PFSK-1 (cell line): ENCODE measurements around the gene IFT88.

Experiments used
- FOXP2 ChIP-seq: optimal IDR thresholded peaks from 2 replicates; pipeline ENCODE3; 2011; ENCODE audit warnings: borderline replicate concordance, control low read depth, inconsistent platforms; ENCODE audit not compliant: insufficient read depth; ENCODE audit errors: extremely low read length, extremely low read depth
- POLR2AphosphoS5 ChIP-seq: IDR thresholded peaks from 2 replicates; pipeline ENCODE4 v1.6.1; 2012; ENCODE audit warnings: low read depth, mild to moderate bottlenecking, control low read depth, low read length, moderate library complexity
- REST ChIP-seq, 2 experiments: IDR thresholded peaks; 2 replicates each; pipeline versions ENCODE4 v1.6.1 to v1.8.0; 2011 to 2012; ENCODE audit warnings: low read depth in 2 of 2, low read length in 2 of 2, control low read depth in 1 of 2, inconsistent platforms in 1 of 2, mild to moderate bottlenecking in 1 of 2, moderate library complexity in 1 of 2; ENCODE audit not compliant: insufficient read depth in 1 of 2
- SIN3A ChIP-seq: IDR thresholded peaks from 2 replicates; pipeline ENCODE4 v1.6.1; 2012; ENCODE audit warnings: mild to moderate bottlenecking, low read length, moderate library complexity, borderline replicate concordance; ENCODE audit not compliant: insufficient read depth
- TAF1 ChIP-seq: IDR thresholded peaks from 2 replicates; pipeline ENCODE4 v1.6.1; 2012; ENCODE audit warnings: low read length, control low read depth, borderline replicate concordance; ENCODE audit not compliant: insufficient read depth

IFT88 gene

GRCh38 chr13:20610006-20610405, 43.0 kb downstream of the IFT88 start:
- TF ChIP-seq TAF1 (no peak), REST (IDR thresholded peaks at IDR 0.05; ENCODE audit: insufficient read depth in 1 of 2, low read depth in 2 of 2, low read length in 2 of 2) (no peak), FOXP2 (no peak), SIN3A (no peak), POLR2AphosphoS5 (no peak)

- no peak for TF ChIP-seq REST (IDR thresholded peaks at IDR 0.05; ENCODE audit: insufficient read depth in 1 of 2, low read depth in 2 of 2, low read length in 2 of 2)
- no peak for TF ChIP-seq TAF1
- TF ChIP-seq SIN3A: no peak
- no peak for TF ChIP-seq FOXP2
- no peak for TF ChIP-seq POLR2AphosphoS5
Observed at GRCh38 chr13:20616059-20616797, 49.3 kb downstream of the IFT88 start.

GRCh38 chr13:20623000-20623399, 56.0 kb downstream of the IFT88 start:
- TF ChIP-seq FOXP2 (no peak), SIN3A (no peak), POLR2AphosphoS5 (no peak), REST (IDR thresholded peaks at IDR 0.05; ENCODE audit: insufficient read depth in 1 of 2, low read depth in 2 of 2, low read length in 2 of 2) (no peak), TAF1 (no peak)

- TF ChIP-seq SIN3A (no peak), FOXP2 (no peak), REST (IDR thresholded peaks at IDR 0.05; ENCODE audit: insufficient read depth in 1 of 2, low read depth in 2 of 2, low read length in 2 of 2) (no peak), POLR2AphosphoS5 (no peak), TAF1 (no peak)
Observed at GRCh38 chr13:20624213-20624612, 57.3 kb downstream of the IFT88 start.

GRCh38 chr13:20633802-20634201, 66.8 kb downstream of the IFT88 start:
- TF ChIP-seq TAF1 (no peak), REST (IDR thresholded peaks at IDR 0.05; ENCODE audit: insufficient read depth in 1 of 2, low read depth in 2 of 2, low read length in 2 of 2) (no peak), FOXP2 (no peak), POLR2AphosphoS5 (no peak)
